GM12875 (cell line): ENCODE results near the gene CCDC88C.

Experiments used
- H3K4me3 ChIP-seq: one replicate; pipeline ENCODE4 v1.5.1; 2011; ENCODE audit warnings: low read depth, low read length, control low read depth
- CTCF ChIP-seq: IDR thresholded peaks from 2 replicates; pipeline ENCODE4 v1.5.1; 2011; ENCODE audit warnings: low read depth, mild to moderate bottlenecking, control low read depth, inconsistent platforms, low read length, moderate library complexity, borderline replicate concordance; ENCODE audit not compliant: insufficient read depth

CCDC88C gene

GRCh38 chr14:91356181-91356763 lies 61.3 kb downstream of the CCDC88C start:
- TF ChIP-seq CTCF: no peak
- peak overlapping the region; percentile 23 for H3K4me3 ChIP-seq

GRCh38 chr14:91354979-91355685 lies 62.5 kb downstream of the CCDC88C start:
- H3K4me3 ChIP-seq: peak overlapping the region; percentile 38
- TF ChIP-seq CTCF: peak; percentile 85

- TF ChIP-seq CTCF: no peak
- no peak overlapping the region for H3K4me3 ChIP-seq
Observed at GRCh38 chr14:91354221-91354916, 63.3 kb downstream of the CCDC88C start.

- no peak overlapping the region for H3K4me3 ChIP-seq
- no peak for TF ChIP-seq CTCF
Observed at GRCh38 chr14:91352728-91353692, 64.6 kb downstream of the CCDC88C start.

DNA sequence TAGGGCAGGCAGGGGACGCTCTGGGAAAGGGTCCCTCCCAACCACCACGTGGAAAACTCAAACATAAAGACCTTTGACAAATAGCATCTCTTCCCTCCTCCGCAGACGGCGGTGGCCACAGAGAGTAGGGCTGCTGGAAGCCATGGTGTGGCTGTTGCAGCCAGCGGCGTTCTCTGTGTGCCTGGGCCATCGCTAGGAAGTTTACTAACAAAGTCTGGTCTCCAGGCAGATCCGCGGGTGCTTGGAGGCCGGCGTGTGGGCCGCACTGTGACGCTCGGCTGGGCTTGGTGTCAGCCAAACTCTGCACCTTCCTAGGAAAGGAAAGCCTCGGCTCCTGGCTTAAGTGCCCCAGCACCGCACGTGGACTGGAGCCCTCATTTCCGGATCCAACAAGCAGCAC lies 65.6 kb downstream of the CCDC88C start:
- H3K4me3 ChIP-seq: no peak overlapping the region
- no peak for TF ChIP-seq CTCF

GRCh38 chr14:91351512-91351862 lies 66.1 kb downstream of the CCDC88C start:
- no peak overlapping the region for H3K4me3 ChIP-seq
- no peak for TF ChIP-seq CTCF
